Thoracic aorta (tissue), 2 donors: ENCODE data around the gene TRMT112. TPM values are rescaled to one million over a fixed set of nuclear protein-coding genes. Genes with fewer than 3 reads are reported as not detected.

Experiments
- ATAC-seq: fragments of 150-250 bp; one replicate; pipeline ENCODE4 v1.8.0; 2017; ENCODE audit warnings: low read depth; ENCODE audit not compliant: insufficient number of reproducible peaks, low FRiP score
- DNase-seq: peaks from one replicate; pipeline ENCODE4 v3.0.0-alpha.2; 2020; ENCODE audit warnings: low spot score
- H3K27ac ChIP-seq, 2 donors: fragments of 200-600 bp; sonication (generic); 1 replicate in 1 of 2; 2 replicates in 1 of 2; pipeline ENCODE4 v1.5.1; 2016; ENCODE audit warnings: mild to moderate bottlenecking in 2 of 2, moderate library complexity in 2 of 2
- H3K27me3 ChIP-seq: fragments of 200-600 bp; sonication (generic); replicated peaks from 2 replicates; pipeline ENCODE4 v1.6.0; 2016; ENCODE audit warnings: mild to moderate bottlenecking; ENCODE audit not compliant: insufficient read depth
- H3K36me3 ChIP-seq: fragments of 200-600 bp; sonication (generic); one replicate; pipeline ENCODE4 v1.5.1; 2016
- H3K4me1 ChIP-seq, 2 donors: fragments of 200-600 bp; sonication (generic); 1 replicate in 1 of 2; 2 replicates in 1 of 2; pipeline versions ENCODE4 v1.5.1 to v1.6.0; 2016; ENCODE audit warnings: low read depth in 2 of 2, mild to moderate bottlenecking in 1 of 2; ENCODE audit not compliant: control insufficient read depth in 1 of 2
- H3K4me3 ChIP-seq: fragments of 200-600 bp; sonication (generic); 2 replicates; pipeline ENCODE4 v1.5.1; 2016; ENCODE audit warnings: mild to moderate bottlenecking
- H3K9me3 ChIP-seq: fragments of 200-600 bp; sonication (generic); 2 replicates; pipeline ENCODE4 v1.5.1; 2016
- CTCF ChIP-seq: fragments of 200-600 bp; sonication (generic); IDR thresholded peaks from one replicate; pipeline ENCODE4 v1.5.1; 2019; ENCODE audit warnings: antibody characterized with exemption
- total RNA-seq, 2 donors: library from RNA; depleted of rRNA; stranded (reverse); fragments of >200 nt; gene quantifications; one replicate each; pipeline versions ENCODE4 v1.1.0 to v1.2.3, GENCODE V29; 2016

The TRMT112 gene
- total RNA-seq, 2 donors from 2014 or later, result 157 to 218 TPM

DNA sequence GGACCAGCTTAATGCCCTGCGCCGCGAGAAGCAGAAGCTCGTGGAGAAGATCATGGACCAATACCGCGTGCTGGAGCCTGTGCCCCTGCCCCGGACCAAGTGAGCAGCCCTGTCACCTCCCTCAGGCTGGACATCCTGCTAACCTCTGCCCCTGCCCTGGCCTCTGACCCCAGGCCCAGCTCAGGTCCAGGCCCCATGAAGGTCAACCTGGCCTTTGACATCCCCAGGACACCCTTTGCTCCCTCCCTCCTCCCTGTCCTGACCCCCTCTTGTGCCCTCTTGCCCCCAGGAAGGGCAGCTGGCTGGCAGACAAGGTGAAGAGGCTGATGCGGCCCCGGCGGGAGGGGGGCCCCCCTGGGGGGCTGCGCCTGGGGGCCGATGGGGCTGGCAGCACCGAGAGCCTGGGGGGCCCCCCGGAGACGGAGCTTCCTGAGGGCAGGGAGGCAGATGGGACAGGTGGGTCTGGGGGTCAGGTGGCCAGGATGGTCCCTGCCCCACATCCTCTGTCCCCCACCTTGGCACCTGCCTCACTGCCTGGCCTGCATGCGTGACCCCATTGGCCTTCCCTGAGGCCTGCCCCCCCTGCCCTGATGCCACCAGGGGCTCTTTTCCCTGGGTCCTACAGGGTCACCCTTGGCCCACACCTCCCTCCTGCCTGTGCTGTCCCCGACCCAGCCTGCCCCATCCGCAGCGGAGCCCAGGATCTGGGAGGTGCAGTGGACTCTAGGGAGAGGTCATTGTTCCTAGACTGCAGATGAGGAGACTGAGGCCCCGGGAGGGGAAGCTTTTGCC is 36.6 kb upstream of the TRMT112 start:
- H3K36me3 ChIP-seq, result no peaks in the 10 kb centered on the region
- ATAC-seq (no peak), DNase-seq (no peak)
- H3K27me3 ChIP-seq, result no peaks in the 10 kb centered on the region
- no peak overlapping the region for H3K4me3 ChIP-seq
- no peak overlapping the region for H3K27ac ChIP-seq
- H3K9me3 ChIP-seq, result no peaks in the 10 kb centered on the region
- no peak for TF ChIP-seq CTCF
- H3K4me1 ChIP-seq, result peaks cover 16 to 24% of the 10 kb centered on the region in 2 donors

- DNase-seq (no peak), ATAC-seq (no peak)
- H3K27me3 ChIP-seq, result no peaks in the 10 kb centered on the region
- TF ChIP-seq CTCF, result no peak
- H3K4me3 ChIP-seq, result no peak overlapping the region
- no peaks in the 10 kb centered on the region for H3K36me3 ChIP-seq
- H3K27ac ChIP-seq, result no peak overlapping the region
- H3K4me1 ChIP-seq, result peaks cover 12 to 18% of the 10 kb centered on the region in 2 donors
- H3K9me3 ChIP-seq, result no peaks in the 10 kb centered on the region
Observed at GRCh38 chr11:64352995-64353714, 35.8 kb upstream of the TRMT112 start.

DNA sequence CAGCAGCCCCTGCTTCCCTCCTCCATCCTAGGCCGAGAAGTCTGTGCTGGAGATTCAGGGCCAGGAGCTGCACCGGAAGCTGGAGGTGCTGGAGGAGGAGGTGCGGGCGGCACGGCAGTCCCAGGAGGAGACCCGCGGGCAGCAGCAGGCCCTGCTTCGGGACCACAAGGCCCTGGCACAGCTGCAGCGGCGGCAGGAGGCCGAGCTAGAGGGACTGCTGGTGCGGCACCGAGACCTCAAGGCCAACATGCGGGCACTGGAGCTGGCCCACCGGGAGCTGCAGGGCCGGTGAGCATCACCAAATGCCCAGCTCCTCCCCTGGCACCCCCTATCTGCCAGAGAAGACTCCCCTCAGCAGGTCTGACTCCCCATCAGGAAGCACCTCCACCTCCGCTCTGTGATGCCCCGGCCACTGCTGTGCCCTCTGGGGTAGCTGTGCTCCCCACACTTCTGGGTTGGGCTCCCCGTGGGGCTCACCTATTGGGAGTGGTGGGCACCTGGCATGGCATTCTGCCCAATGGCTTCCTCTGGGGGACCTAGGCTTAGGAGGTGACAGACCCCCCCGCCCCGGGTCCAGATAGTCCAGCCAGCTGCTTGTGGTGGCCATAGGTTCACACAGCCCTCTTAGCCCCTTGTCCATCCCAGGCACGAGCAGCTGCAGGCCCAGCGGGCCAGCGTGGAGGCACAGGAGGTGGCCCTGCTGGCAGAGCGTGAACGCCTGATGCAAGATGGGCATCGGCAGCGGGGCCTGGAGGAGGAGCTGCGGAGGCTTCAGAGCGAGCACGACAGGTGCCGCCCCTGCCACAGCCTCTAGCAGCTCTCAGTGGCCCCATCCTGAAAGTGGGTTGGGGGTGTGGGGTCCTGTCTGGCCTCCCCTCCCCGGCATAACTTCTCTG is 35.0 kb upstream of the TRMT112 start:
- Histone ChIP-seq H3K36me3 (no peaks in the 10 kb centered on the region), H3K4me1 (peaks cover 5 to 10% of the 10 kb centered on the region in 2 donors), H3K27me3 (no peaks in the 10 kb centered on the region), H3K4me3 (no peak overlapping the region), H3K9me3 (no peaks in the 10 kb centered on the region), H3K27ac (no peak overlapping the region)
- no peak for TF ChIP-seq CTCF
- no peak for DNase-seq
- ATAC-seq, result no peak

GRCh38 chr11:64351136-64351631 is 33.8 kb upstream of the TRMT112 start:
- ATAC-seq, result no peak
- Histone ChIP-seq H3K9me3 (no peaks in the 10 kb centered on the region), H3K4me1 (peaks cover 5 to 8% of the 10 kb centered on the region in 2 donors), H3K36me3 (no peaks in the 10 kb centered on the region), H3K27me3 (no peaks in the 10 kb centered on the region), H3K4me3 (no peak overlapping the region), H3K27ac (no peak overlapping the region)
- no peak for TF ChIP-seq CTCF
- DNase-seq, result no peak
